Fibroblast of lung (primary cell): ENCODE results near the gene C4orf50. TPM values are rescaled to one million over a fixed set of nuclear protein-coding genes. Genes with fewer than 3 reads are reported as not detected.

Experiments used
- DNase-seq, 2 donors: peaks; one replicate each; pipeline versions ENCODE4 v3.0.0 to v3.0.0-alpha.2; 2010; ENCODE audit warnings: low read depth in 2 of 2
- H2AFZ ChIP-seq: 2 replicates; pipeline ENCODE4 v1.5.1; 2012; ENCODE audit warnings: low read length, control low read depth, inconsistent platforms
- H3K27ac ChIP-seq: 2 replicates; pipeline ENCODE4 v1.5.1; 2011; ENCODE audit warnings: low read length, control low read depth; ENCODE audit not compliant: insufficient read depth
- H3K27me3 ChIP-seq: 2 replicates; pipeline ENCODE4 v1.5.1; 2011; ENCODE audit warnings: mild to moderate bottlenecking, low read length; ENCODE audit not compliant: control insufficient read depth, insufficient read depth
- H3K36me3 ChIP-seq: 2 replicates; pipeline ENCODE4 v1.5.1; 2011; ENCODE audit warnings: low read length; ENCODE audit not compliant: control insufficient read depth, insufficient read depth
- H3K4me1 ChIP-seq: 2 replicates; pipeline ENCODE4 v1.5.1; 2011; ENCODE audit warnings: low read length; ENCODE audit not compliant: control insufficient read depth, insufficient read depth; ENCODE audit errors: extremely low read depth
- H3K4me2 ChIP-seq: 2 replicates; pipeline ENCODE4 v1.5.1; 2011; ENCODE audit warnings: low read length, control low read depth; ENCODE audit not compliant: insufficient read depth; ENCODE audit errors: extremely low read depth
- H3K4me3 ChIP-seq, 4 experiments: fragments of 200-600 bp in 1 of 4; sonication (generic) in 1 of 4; replicated peaks in 1 of 4; 2 replicates each; pipeline ENCODE4 v1.5.1; 2011 to 2016; ENCODE audit warnings: low read length in 4 of 4, low read depth in 3 of 4, mild to moderate bottlenecking in 3 of 4, control low read depth in 2 of 4, inconsistent platforms in 1 of 4, mixed read lengths in 1 of 4; ENCODE audit not compliant: insufficient read depth in 1 of 4; ENCODE audit errors: control extremely low read depth in 1 of 4
- H3K79me2 ChIP-seq: 2 replicates; pipeline ENCODE4 v1.5.1; 2012; ENCODE audit warnings: mild to moderate bottlenecking, low read length, inconsistent platforms; ENCODE audit not compliant: control insufficient read depth, insufficient read depth
- H3K9ac ChIP-seq: 2 replicates; pipeline ENCODE4 v1.5.1; 2011; ENCODE audit warnings: mild to moderate bottlenecking, low read length, control low read depth; ENCODE audit not compliant: insufficient read depth
- H3K9me3 ChIP-seq: 2 replicates; pipeline ENCODE4 v1.5.1; 2012; ENCODE audit warnings: low read depth, low read length; ENCODE audit not compliant: control insufficient read depth, insufficient read depth
- H4K20me1 ChIP-seq: 2 replicates; pipeline ENCODE4 v1.5.1; 2011; ENCODE audit warnings: low read length; ENCODE audit not compliant: control insufficient read depth, insufficient read depth; ENCODE audit errors: extremely low read depth
- EZH2 ChIP-seq: IDR thresholded peaks from 2 replicates; pipeline ENCODE4 v1.5.1; 2012; ENCODE audit warnings: low read length, control low read depth, mild to moderate bottlenecking; ENCODE audit errors: missing control alignments
- polyA plus RNA-seq, 2 donors: library from polyadenylated mRNA; depleted of rRNA in 1 of 2; stranded (reverse) in 1 of 2; unstranded in 1 of 2; fragments of >200 nt; gene quantifications; 2 replicates each; pipeline ENCODE4 v1.2.1, GENCODE V29; 2011 to 2012; ENCODE audit warnings: missing spikeins in 1 of 2
- total RNA-seq: library from RNA; depleted of rRNA; stranded (reverse); fragments of >200 nt; gene quantifications from 2 replicates; pipeline ENCODE4 v1.2.1, GENCODE V29; 2014
- TF ChIP-seq, protein P1 (sequence below), 2 donors: IDR thresholded peaks in 1 of 2; conservative IDR thresholded peaks in 1 of 2; 1 replicate in 1 of 2; 2 replicates in 1 of 2; pipeline ENCODE4 v1.5.1; 2011 to 2012; ENCODE audit warnings: low read length in 2 of 2, control low read depth in 1 of 2, inconsistent platforms in 1 of 2, low read depth in 1 of 2, mild to moderate bottlenecking in 1 of 2

Gene C4orf50
- total and polyA plus RNA-seq, 2 donors (not counting 1 experiment from before 2014, with no cell fraction given): not detected

DNA sequence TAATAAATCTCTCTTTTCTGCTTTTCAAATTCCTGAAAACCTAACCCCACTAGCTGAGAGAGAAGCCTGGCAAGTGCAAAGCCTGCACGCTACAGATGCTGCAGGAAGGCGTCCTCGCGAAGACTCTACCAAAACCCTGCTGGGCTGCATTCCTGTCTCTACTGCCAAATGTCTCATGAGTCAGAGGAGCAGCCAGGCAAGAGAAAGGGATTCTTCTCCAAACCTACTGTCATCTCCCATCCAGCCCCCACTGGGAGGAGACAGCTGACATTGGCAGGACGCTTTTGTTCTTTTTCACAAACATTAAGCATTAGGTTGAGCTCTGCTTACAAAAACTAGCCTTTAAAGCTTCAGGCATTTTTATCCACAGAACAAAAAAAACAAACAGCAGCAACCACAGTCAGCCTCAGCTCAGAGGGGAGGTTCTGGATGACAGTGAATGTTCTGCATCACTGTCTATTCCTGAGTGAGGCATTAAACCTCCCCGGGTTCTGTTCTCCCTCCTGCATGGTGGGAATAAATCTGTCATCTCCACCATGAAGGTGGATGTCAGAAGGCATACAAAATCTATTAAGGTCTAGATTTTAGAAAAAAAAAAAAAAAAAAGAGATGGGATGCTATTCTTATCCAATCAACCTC is 143.3 kb downstream of the C4orf50 start:
- peak; percentile 22 to 70 for DNase-seq
- Histone ChIP-seq H3K36me3 (no peaks in the 10 kb centered on the region), H3K79me2 (no peaks in the 10 kb centered on the region), H4K20me1 (no peaks in the 10 kb centered on the region), H3K27ac (no peak overlapping the region), H3K9ac (no peak overlapping the region), H2AFZ (no peak overlapping the region), H3K27me3 (no peaks in the 10 kb centered on the region), H3K4me1 (no peaks in the 10 kb centered on the region), H3K4me3 (no peak overlapping the region), H3K9me3 (no peaks in the 10 kb centered on the region), H3K4me2 (no peak overlapping the region)
- TF ChIP-seq EZH2: no peak
- TF ChIP-seq, protein P1, sequence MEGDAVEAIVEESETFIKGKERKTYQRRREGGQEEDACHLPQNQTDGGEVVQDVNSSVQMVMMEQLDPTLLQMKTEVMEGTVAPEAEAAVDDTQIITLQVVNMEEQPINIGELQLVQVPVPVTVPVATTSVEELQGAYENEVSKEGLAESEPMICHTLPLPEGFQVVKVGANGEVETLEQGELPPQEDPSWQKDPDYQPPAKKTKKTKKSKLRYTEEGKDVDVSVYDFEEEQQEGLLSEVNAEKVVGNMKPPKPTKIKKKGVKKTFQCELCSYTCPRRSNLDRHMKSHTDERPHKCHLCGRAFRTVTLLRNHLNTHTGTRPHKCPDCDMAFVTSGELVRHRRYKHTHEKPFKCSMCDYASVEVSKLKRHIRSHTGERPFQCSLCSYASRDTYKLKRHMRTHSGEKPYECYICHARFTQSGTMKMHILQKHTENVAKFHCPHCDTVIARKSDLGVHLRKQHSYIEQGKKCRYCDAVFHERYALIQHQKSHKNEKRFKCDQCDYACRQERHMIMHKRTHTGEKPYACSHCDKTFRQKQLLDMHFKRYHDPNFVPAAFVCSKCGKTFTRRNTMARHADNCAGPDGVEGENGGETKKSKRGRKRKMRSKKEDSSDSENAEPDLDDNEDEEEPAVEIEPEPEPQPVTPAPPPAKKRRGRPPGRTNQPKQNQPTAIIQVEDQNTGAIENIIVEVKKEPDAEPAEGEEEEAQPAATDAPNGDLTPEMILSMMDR (conservative IDR thresholded peaks at IDR 0.05 in 1 of 2, IDR thresholded peaks at IDR 0.05 in 1 of 2; ENCODE audit: low read depth in 1 of 2, low read length in 2 of 2): no peak

DNA sequence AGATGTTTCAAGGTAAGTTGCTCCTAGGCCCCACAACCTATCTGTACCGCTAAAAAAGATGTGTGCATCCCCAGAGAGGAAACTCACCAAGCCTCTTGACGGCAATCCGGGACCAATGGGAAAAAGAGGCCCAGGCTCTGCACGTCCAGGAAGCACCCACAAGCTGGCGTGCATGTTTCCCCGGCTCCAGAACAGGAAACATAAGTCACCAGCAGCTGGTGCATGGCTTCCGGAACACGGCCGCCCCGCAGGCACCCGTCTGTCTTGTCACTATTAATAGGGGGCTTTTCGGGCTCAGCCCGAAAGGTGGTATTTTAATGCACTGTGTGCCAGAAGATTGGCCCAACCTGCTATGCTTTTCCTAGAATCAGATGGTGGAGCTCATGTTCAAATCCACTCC is 147.5 kb downstream of the C4orf50 start:
- no peak for DNase-seq
- TF ChIP-seq EZH2: no peak
- TF ChIP-seq, protein P1 (conservative IDR thresholded peaks at IDR 0.05 in 1 of 2, IDR thresholded peaks at IDR 0.05 in 1 of 2; ENCODE audit: low read depth in 1 of 2, low read length in 2 of 2): no peak
- no peak overlapping the region for H3K27ac ChIP-seq
- no peak overlapping the region for H3K9ac ChIP-seq
- H2AFZ ChIP-seq: no peak overlapping the region
- H3K4me3 ChIP-seq: no peak overlapping the region
- H3K27me3 ChIP-seq: no peaks in the 10 kb centered on the region
- H3K4me2 ChIP-seq: no peak overlapping the region
- H3K79me2 ChIP-seq: no peaks in the 10 kb centered on the region
- H3K9me3 ChIP-seq: no peaks in the 10 kb centered on the region
- H3K4me1 ChIP-seq: no peaks in the 10 kb centered on the region
- H3K36me3 ChIP-seq: no peaks in the 10 kb centered on the region
- no peaks in the 10 kb centered on the region for H4K20me1 ChIP-seq

DNA sequence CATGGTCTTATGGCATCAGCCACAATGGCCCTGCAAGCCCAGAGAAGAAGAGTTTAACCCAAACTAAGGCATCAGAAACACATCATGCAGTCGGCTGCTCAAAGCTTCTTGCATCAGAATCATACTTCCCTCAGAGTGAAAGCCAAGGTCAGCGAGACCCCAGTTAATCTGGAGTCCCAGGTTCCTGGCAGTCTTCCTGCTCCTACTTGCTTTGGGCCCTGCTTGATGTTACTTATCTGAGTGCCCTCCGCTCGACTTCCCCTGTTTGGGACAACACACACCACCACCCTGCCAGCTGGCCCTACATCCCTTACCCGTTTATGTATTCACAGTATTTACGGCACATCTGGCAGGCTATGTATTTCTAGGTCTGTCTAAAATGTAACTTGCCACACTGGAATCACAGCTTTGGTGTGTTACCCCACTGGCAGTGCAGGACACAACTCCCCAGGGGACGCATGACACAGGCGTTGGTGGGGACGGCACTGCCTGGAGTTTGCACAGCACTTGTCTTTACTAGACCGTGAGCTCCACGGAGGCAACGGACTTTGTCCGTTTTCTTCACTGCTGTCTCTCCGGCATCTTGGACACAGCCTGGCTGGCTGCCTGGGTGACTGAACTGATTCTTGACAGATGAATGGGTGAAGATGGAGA is 148.1 kb downstream of the C4orf50 start:
- H3K27ac ChIP-seq: no peak overlapping the region
- no peaks in the 10 kb centered on the region for H3K9me3 ChIP-seq
- no peaks in the 10 kb centered on the region for H3K27me3 ChIP-seq
- H2AFZ ChIP-seq: no peak overlapping the region
- DNase-seq: no peak
- H3K4me3 ChIP-seq: no peak overlapping the region
- no peak overlapping the region for H3K4me2 ChIP-seq
- no peaks in the 10 kb centered on the region for H3K4me1 ChIP-seq
- no peaks in the 10 kb centered on the region for H4K20me1 ChIP-seq
- no peak overlapping the region for H3K9ac ChIP-seq
- no peak for TF ChIP-seq EZH2
- TF ChIP-seq, protein P1 (conservative IDR thresholded peaks at IDR 0.05 in 1 of 2, IDR thresholded peaks at IDR 0.05 in 1 of 2; ENCODE audit: low read depth in 1 of 2, low read length in 2 of 2): no peak
- H3K36me3 ChIP-seq: no peaks in the 10 kb centered on the region
- H3K79me2 ChIP-seq: no peaks in the 10 kb centered on the region
